Mesenchymal stem cell (in vitro differentiated cells and primary cell): ENCODE data around the gene SATB2.

Experiments
- DNase-seq: peaks from one replicate; pipeline ENCODE4 v3.0.0-alpha.2; 2013
- H2AFZ ChIP-seq: one replicate; pipeline ENCODE4 v1.6.1; 2013; ENCODE audit warnings: low read depth, mild to moderate bottlenecking, control low read depth, inconsistent platforms, low read length, moderate library complexity
- H2AK5ac ChIP-seq: 2 replicates; pipeline ENCODE4 v1.6.1; 2013; ENCODE audit warnings: low read length, moderate library complexity, mild to moderate bottlenecking, inconsistent platforms; ENCODE audit not compliant: severe bottlenecking
- H2BK120ac ChIP-seq: one replicate; pipeline ENCODE4 v1.6.1; 2013; ENCODE audit warnings: low read depth, mild to moderate bottlenecking, inconsistent platforms, low read length, moderate library complexity
- H2BK12ac ChIP-seq, 2 experiments: one replicate each; pipeline ENCODE4 v1.6.1; 2013; ENCODE audit warnings: inconsistent platforms in 2 of 2, low read length in 2 of 2, mild to moderate bottlenecking in 2 of 2, moderate library complexity in 2 of 2, control low read depth in 1 of 2
- H2BK15ac ChIP-seq: one replicate; pipeline ENCODE4 v1.6.1; 2013; ENCODE audit warnings: mild to moderate bottlenecking, low read depth, inconsistent platforms; ENCODE audit not compliant: poor library complexity, severe bottlenecking
- H2BK5ac ChIP-seq: 2 replicates; pipeline ENCODE4 v1.6.1; 2013; ENCODE audit warnings: low read depth, mild to moderate bottlenecking, low read length, control low read depth, inconsistent platforms; ENCODE audit not compliant: poor library complexity, severe bottlenecking
- H3K14ac ChIP-seq, 2 experiments: one replicate each; pipeline ENCODE4 v1.6.1; 2013; ENCODE audit warnings: inconsistent platforms in 2 of 2, low read length in 2 of 2, control low read depth in 1 of 2, mild to moderate bottlenecking in 1 of 2, moderate library complexity in 1 of 2
- H3K18ac ChIP-seq, 2 experiments: one replicate each; pipeline ENCODE4 v1.6.1; 2013; ENCODE audit warnings: inconsistent platforms in 2 of 2, low read length in 2 of 2, control low read depth in 1 of 2, low read depth in 1 of 2, mild to moderate bottlenecking in 1 of 2
- H3K23ac ChIP-seq, 2 experiments: one replicate each; pipeline ENCODE4 v1.6.1; 2013; ENCODE audit warnings: inconsistent platforms in 2 of 2, low read length in 2 of 2, mild to moderate bottlenecking in 2 of 2, moderate library complexity in 2 of 2, control low read depth in 1 of 2
- H3K27ac ChIP-seq: 2 replicates; pipeline ENCODE4 v1.5.1; 2013; ENCODE audit warnings: mild to moderate bottlenecking, moderate library complexity, low read length, control low read depth, inconsistent platforms; ENCODE audit not compliant: poor library complexity, severe bottlenecking
- H3K27me3 ChIP-seq, 2 experiments: 2 replicates each; pipeline versions ENCODE4 v1.6.1 to v1.7.0; 2013; ENCODE audit warnings: low read length in 2 of 2, mild to moderate bottlenecking in 2 of 2, moderate library complexity in 2 of 2, control low read depth in 1 of 2, inconsistent platforms in 1 of 2; ENCODE audit not compliant: control insufficient read depth in 1 of 2, insufficient read depth in 1 of 2
- H3K36me3 ChIP-seq, 2 experiments: 2 replicates each; pipeline versions ENCODE4 v1.6.1 to v1.7.0; 2013; ENCODE audit warnings: low read length in 2 of 2, control low read depth in 1 of 2, inconsistent platforms in 1 of 2, low read depth in 1 of 2, mild to moderate bottlenecking in 1 of 2; ENCODE audit not compliant: insufficient read depth in 2 of 2, control insufficient read depth in 1 of 2
- H3K4ac ChIP-seq, 2 experiments: one replicate each; pipeline ENCODE4 v1.6.1; 2013; ENCODE audit warnings: inconsistent platforms in 2 of 2, low read length in 2 of 2, mild to moderate bottlenecking in 2 of 2, moderate library complexity in 2 of 2, control low read depth in 1 of 2, low read depth in 1 of 2
- H3K4me1 ChIP-seq: 2 replicates; pipeline ENCODE4 v1.6.1; 2013; ENCODE audit warnings: low read depth, low read length, control low read depth; ENCODE audit not compliant: control insufficient read depth, insufficient read depth
- H3K4me2 ChIP-seq: 2 replicates; pipeline ENCODE4 v1.6.1; 2013; ENCODE audit warnings: low read length, mild to moderate bottlenecking, inconsistent platforms; ENCODE audit not compliant: poor library complexity, severe bottlenecking
- H3K4me3 ChIP-seq, 2 experiments: 2 replicates each; pipeline versions ENCODE4 v1.5.1 to v1.7.0; 2013; ENCODE audit warnings: low read length in 2 of 2, mild to moderate bottlenecking in 2 of 2, control low read depth in 1 of 2, low read depth in 1 of 2; ENCODE audit not compliant: insufficient read depth in 1 of 2
- H3K79me1 ChIP-seq: replicated peaks from 2 replicates; pipeline ENCODE4 v1.6.1; 2013; ENCODE audit warnings: mild to moderate bottlenecking, control low read depth, low read length, inconsistent platforms; ENCODE audit not compliant: poor library complexity, severe bottlenecking
- H3K9ac ChIP-seq: 2 replicates; pipeline ENCODE4 v1.7.0; 2013; ENCODE audit warnings: mild to moderate bottlenecking, low read length, moderate library complexity
- H3K9me3 ChIP-seq: 2 replicates; pipeline ENCODE4 v1.7.0; 2013; ENCODE audit warnings: mild to moderate bottlenecking, low read length; ENCODE audit not compliant: control insufficient read depth
- H4K8ac ChIP-seq: one replicate; pipeline ENCODE4 v1.6.1; 2013; ENCODE audit warnings: inconsistent platforms, mild to moderate bottlenecking, low read length, moderate library complexity
- H4K91ac ChIP-seq: one replicate; pipeline ENCODE4 v1.6.1; 2013; ENCODE audit warnings: mild to moderate bottlenecking, low read length, inconsistent platforms
- WGBS: methylation state at CpG from one replicate; pipeline ENCODE4 v1.1.7; 2013; ENCODE audit warnings: mixed read lengths; 5-methylcytosine and 5-hydroxymethylcytosine counted together

The SATB2 gene

DNA sequence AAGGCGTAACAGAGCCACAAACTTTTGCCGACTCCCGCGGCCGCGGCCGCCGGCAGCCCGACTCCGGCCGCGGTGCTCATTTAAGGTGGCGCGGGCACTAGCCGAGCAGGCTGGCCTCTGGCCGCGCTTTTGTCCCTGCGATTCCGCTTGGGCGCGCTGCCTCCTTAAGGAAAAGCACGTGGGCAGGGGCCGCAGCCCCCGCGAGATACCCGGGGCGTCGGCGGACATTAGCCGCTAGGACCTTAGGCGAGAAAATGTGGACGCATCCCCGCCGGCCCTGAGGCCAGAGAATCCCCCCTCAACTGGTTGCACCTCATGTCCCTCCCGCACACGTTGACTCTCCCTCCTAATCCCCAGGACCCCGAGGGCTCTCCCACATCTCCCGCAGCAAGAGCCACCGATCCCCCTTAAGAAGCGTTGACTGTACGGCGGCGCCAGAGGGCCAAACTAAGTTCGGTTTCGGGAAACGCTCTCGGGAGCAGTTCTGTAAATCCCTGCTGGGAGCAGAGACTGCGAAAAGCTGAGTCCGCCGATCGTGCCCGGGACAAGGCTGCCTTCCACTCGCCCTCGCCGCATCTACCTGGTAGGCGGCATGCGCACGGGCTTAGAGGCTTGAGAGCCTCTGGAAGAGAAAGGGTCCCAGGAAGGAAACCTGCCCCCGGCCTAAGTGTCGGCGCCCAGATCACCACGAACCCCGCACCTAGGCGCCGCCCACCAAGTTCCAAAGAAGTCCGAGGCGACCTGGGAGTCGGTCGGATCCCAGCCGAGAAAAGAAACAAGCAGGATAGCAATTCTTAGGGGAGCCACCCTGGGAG is 1.8 kb upstream of the SATB2 start:
- peak overlapping the region in 1 of 2 experiments; percentile 92 for H3K14ac ChIP-seq
- H2BK12ac ChIP-seq, result peak overlapping the region; percentile 6 to 78
- H4K8ac ChIP-seq, result peak overlapping the region; percentile 87
- no peaks in the 10 kb centered on the region for H3K9me3 ChIP-seq
- peak overlapping the region; percentile 23 to 87 for H3K18ac ChIP-seq
- peak overlapping the region; percentile 92 for H3K9ac ChIP-seq
- H3K4me2 ChIP-seq, result peak overlapping the region; percentile 100
- peaks cover 2% of the 10 kb centered on the region for H3K79me1 ChIP-seq
- peak overlapping the region; percentile 73 for H3K27ac ChIP-seq
- peaks cover 0 to under 1% of the 10 kb centered on the region in 2 experiments for H3K36me3 ChIP-seq
- H4K91ac ChIP-seq, result peak overlapping the region; percentile 73
- under 1% methylated on average over 64 of the region's 70 CpGs for WGBS
- H3K23ac ChIP-seq, result no peak overlapping the region
- H2BK120ac ChIP-seq, result no peak overlapping the region
- H2BK15ac ChIP-seq, result peak overlapping the region; percentile 60
- H2AK5ac ChIP-seq, result no peak overlapping the region
- peak overlapping the region; percentile 84 to 90 for H3K4me3 ChIP-seq
- peak; percentile 97 for DNase-seq
- H3K4ac ChIP-seq, result peak overlapping the region in 1 of 2 experiments; percentile 32
- peak overlapping the region; percentile 84 for H2AFZ ChIP-seq
- H3K4me1 ChIP-seq, result peaks cover 44% of the 10 kb centered on the region
- H2BK5ac ChIP-seq, result peak overlapping the region; percentile 47
- H3K27me3 ChIP-seq, result peaks cover 10 to 36% of the 10 kb centered on the region in 2 experiments

DNA sequence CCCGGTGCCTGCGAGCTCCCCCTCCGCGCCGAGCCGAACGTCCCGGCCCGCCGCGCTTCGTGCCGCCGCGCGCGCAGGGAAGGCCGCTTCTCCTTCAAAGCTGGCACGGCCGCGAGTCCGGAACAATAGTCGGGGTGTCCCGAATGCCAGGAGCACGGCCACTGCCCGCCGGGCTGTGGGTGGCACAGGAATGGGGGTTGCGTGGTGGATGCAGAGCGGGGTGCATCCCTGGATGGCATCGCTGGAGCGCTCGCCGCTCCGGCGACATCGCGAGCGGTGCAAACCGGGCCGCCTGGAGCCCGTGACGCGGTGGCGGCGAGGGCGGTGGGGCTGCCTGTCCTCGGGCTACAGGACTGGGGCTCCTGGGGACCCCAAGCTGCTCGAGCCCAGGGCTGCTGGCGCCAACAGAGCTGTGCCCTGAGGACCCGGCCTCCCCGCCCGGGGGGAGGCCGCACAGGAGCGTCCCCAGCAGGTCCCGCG is 1.1 kb upstream of the SATB2 start:
- Histone ChIP-seq H2BK120ac (no peak overlapping the region), H2AK5ac (no peak overlapping the region), H4K8ac (peak overlapping the region; percentile 83), H3K4me3 (peak overlapping the region; percentile 84 to 90), H3K18ac (peak overlapping the region; percentile 59 to 90), H3K9me3 (no peaks in the 10 kb centered on the region), H3K14ac (peak overlapping the region in 1 of 2 experiments; percentile 30), H2BK15ac (no peak overlapping the region), H2BK5ac (no peak overlapping the region), H4K91ac (peak overlapping the region; percentile 18), H3K23ac (no peak overlapping the region), H2BK12ac (no peak overlapping the region), H3K27me3 (peaks cover 4 to 30% of the 10 kb centered on the region in 2 experiments), H3K4me2 (peak overlapping the region; percentile 100), H3K36me3 (no peaks in the 10 kb centered on the region), H3K79me1 (peaks cover 2% of the 10 kb centered on the region), H3K4me1 (peaks cover 37% of the 10 kb centered on the region), H3K27ac (no peak overlapping the region), H3K4ac (peak overlapping the region; percentile 21 to 33), H3K9ac (peak overlapping the region; percentile 92), H2AFZ (peak overlapping the region; percentile 55)
- 2% methylated on average over 53 of the region's 56 CpGs for WGBS
- DNase-seq, result no peak

DNA sequence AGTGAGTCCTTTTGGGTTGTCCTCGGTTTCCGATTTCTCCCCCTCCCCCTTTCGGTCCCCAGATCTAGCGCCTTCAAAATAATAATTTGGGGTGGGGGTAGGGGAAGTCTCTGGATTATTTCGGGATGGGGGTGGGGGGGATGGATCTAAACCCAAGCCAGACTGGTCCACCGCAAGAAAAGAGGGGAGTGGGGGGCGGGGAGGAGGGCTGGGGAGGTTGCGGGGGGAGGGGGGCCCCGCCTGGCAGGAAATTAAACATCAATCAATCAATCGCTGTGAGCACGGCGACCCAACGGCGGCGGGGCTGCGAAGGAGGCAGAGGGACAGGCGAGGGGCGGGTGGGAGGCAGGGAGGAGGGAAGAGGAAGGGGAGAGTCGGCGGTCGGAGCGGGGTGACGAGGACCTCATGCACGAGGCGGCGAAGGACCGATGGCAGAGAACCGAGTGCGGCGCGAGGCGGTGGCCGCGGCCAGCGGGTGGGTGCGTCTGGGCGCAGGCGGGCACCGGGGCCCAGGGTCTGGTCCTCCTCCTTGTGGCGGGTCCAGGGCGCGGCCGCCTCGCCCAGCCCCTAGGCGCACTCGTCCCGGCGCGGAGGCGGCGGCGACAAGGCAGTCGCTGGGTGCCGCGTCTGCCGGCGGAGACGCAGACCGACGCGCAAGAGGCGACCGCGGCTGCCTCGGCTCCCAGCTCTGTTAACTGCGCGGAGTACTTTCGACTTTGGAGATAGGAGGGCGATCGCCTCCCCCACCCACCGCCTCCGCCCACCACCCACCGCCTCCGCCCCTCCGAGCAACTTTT is 468 bp upstream of the SATB2 start:
- DNase-seq, result no peak
- H4K8ac ChIP-seq, result peak overlapping the region; percentile 69
- no peak overlapping the region for H3K27ac ChIP-seq
- no peak overlapping the region for H2BK5ac ChIP-seq
- H2BK15ac ChIP-seq, result peak overlapping the region; percentile 48
- peak overlapping the region; percentile 84 to 90 for H3K4me3 ChIP-seq
- peak overlapping the region; percentile 100 for H3K4me2 ChIP-seq
- H3K18ac ChIP-seq, result peak overlapping the region; percentile 66 to 92
- peaks cover 2% of the 10 kb centered on the region for H3K79me1 ChIP-seq
- H3K9ac ChIP-seq, result peak overlapping the region; percentile 92
- no peak overlapping the region for H2AK5ac ChIP-seq
- H3K9me3 ChIP-seq, result no peaks in the 10 kb centered on the region
- H4K91ac ChIP-seq, result peak overlapping the region; percentile 46
- H3K23ac ChIP-seq, result peak overlapping the region in 1 of 2 experiments; percentile 79
- H2BK120ac ChIP-seq, result peak overlapping the region; percentile 29
- peak overlapping the region in 1 of 2 experiments; percentile 37 for H3K4ac ChIP-seq
- H3K27me3 ChIP-seq, result peaks cover 0 to 25% of the 10 kb centered on the region in 2 experiments
- H3K4me1 ChIP-seq, result peaks cover 32% of the 10 kb centered on the region
- no peak overlapping the region for H2BK12ac ChIP-seq
- no peak overlapping the region for H3K14ac ChIP-seq
- no peaks in the 10 kb centered on the region for H3K36me3 ChIP-seq
- H2AFZ ChIP-seq, result peak overlapping the region; percentile 80
- 0% methylated on average over 24 of the region's 75 CpGs for WGBS
